ENCODE measurements around the gene COX6B1.

Gene COX6B1

GRCh38 chr19:35607661-35608060 lies 40.5 kb upstream of the COX6B1 start:
- H3K27ac ChIP-seq (ENCODE audit: low read length): no peak overlapping the region
- DNase-seq: no peak
- no peak overlapping the region for H2AFZ ChIP-seq (ENCODE audit: low read length)
- H3K36me3 ChIP-seq (replicated peaks; ENCODE audit: insufficient read depth, low read length): no peaks in the 10 kb centered on the region
- no peaks in the 10 kb centered on the region for H4K20me1 ChIP-seq (ENCODE audit: insufficient read depth, low read length)
- H3K4me1 ChIP-seq (ENCODE audit: low read length): peaks cover 16% of the 10 kb centered on the region
- no peaks in the 10 kb centered on the region for H3K9me3 ChIP-seq (replicated peaks; ENCODE audit: insufficient read depth, low read length)
- 0 out of 2 replicates have a peak, but pooled peaks cover 1% of the 10 kb centered on the region for H3K27me3 ChIP-seq (replicated peaks; ENCODE audit: insufficient read depth, low read length)
- no peaks in the 10 kb centered on the region for H3K9me2 ChIP-seq (replicated peaks; ENCODE audit: insufficient read depth, low read length)
- TF ChIP-seq EZH2phosphoT487 (IDR thresholded peaks at IDR 0.05; ENCODE audit: low read length): no peak
- no peak for TF ChIP-seq CTCF (IDR thresholded peaks at IDR 0.05; ENCODE audit: low read length)
- TF ChIP-seq EZH2 (optimal IDR thresholded peaks at IDR 0.05; ENCODE audit: low read depth, low read length): no peak
- H3K9ac ChIP-seq (ENCODE audit: low read length): no peak overlapping the region
- no peaks in the 10 kb centered on the region for H3F3A ChIP-seq (ENCODE audit: insufficient read depth, low read length)
- no peak overlapping the region for H3K4me2 ChIP-seq (ENCODE audit: low read depth, low read length)
- H3K79me2 ChIP-seq (ENCODE audit: low read length): no peaks in the 10 kb centered on the region
- no peak overlapping the region for H3K4me3 ChIP-seq (ENCODE audit: low read length)

GRCh38 chr19:35608251-35608650 lies 39.9 kb upstream of the COX6B1 start:
- DNase-seq: peak; percentile 13
- H3K79me2 ChIP-seq (ENCODE audit: low read length): peaks cover 5% of the 10 kb centered on the region
- no peaks in the 10 kb centered on the region for H3K36me3 ChIP-seq (replicated peaks; ENCODE audit: insufficient read depth, low read length)
- H3K4me1 ChIP-seq (ENCODE audit: low read length): peaks cover 16% of the 10 kb centered on the region
- H3K27ac ChIP-seq (ENCODE audit: low read length): no peak overlapping the region
- H3K4me2 ChIP-seq (ENCODE audit: low read depth, low read length): no peak overlapping the region
- no peak overlapping the region for H3K9ac ChIP-seq (ENCODE audit: low read length)
- H3K27me3 ChIP-seq (replicated peaks; ENCODE audit: insufficient read depth, low read length): no peaks in the 10 kb centered on the region
- no peak for TF ChIP-seq CTCF (IDR thresholded peaks at IDR 0.05; ENCODE audit: low read length)
- no peak for TF ChIP-seq EZH2phosphoT487 (IDR thresholded peaks at IDR 0.05; ENCODE audit: low read length)
- no peak for TF ChIP-seq EZH2 (optimal IDR thresholded peaks at IDR 0.05; ENCODE audit: low read depth, low read length)
- no peaks in the 10 kb centered on the region for H3F3A ChIP-seq (ENCODE audit: insufficient read depth, low read length)
- no peaks in the 10 kb centered on the region for H3K9me2 ChIP-seq (replicated peaks; ENCODE audit: insufficient read depth, low read length)
- no peak overlapping the region for H2AFZ ChIP-seq (ENCODE audit: low read length)
- no peaks in the 10 kb centered on the region for H4K20me1 ChIP-seq (ENCODE audit: insufficient read depth, low read length)
- H3K9me3 ChIP-seq (replicated peaks; ENCODE audit: insufficient read depth, low read length): no peaks in the 10 kb centered on the region
- no peak overlapping the region for H3K4me3 ChIP-seq (ENCODE audit: low read length)

GRCh38 chr19:35609851-35610353 lies 38.2 kb upstream of the COX6B1 start:
- Histone ChIP-seq H3K79me2 (ENCODE audit: low read length) (peaks cover 5% of the 10 kb centered on the region), H3K4me3 (ENCODE audit: low read length) (no peak overlapping the region), H3K36me3 (replicated peaks; ENCODE audit: insufficient read depth, low read length) (no peaks in the 10 kb centered on the region), H2AFZ (ENCODE audit: low read length) (peak overlapping the region; percentile 13; the same call in 1 of the 2 replicates), H3F3A (ENCODE audit: insufficient read depth, low read length) (no peaks in the 10 kb centered on the region), H3K27ac (ENCODE audit: low read length) (peak overlapping the region; percentile 40; the same call in 1 of the 2 replicates), H3K9ac (ENCODE audit: low read length) (no peak overlapping the region), H4K20me1 (ENCODE audit: insufficient read depth, low read length) (no peaks in the 10 kb centered on the region), H3K4me1 (ENCODE audit: low read length) (peaks cover 16% of the 10 kb centered on the region), H3K27me3 (replicated peaks; ENCODE audit: insufficient read depth, low read length) (no peaks in the 10 kb centered on the region), H3K9me3 (replicated peaks; ENCODE audit: insufficient read depth, low read length) (no peaks in the 10 kb centered on the region), H3K9me2 (replicated peaks; ENCODE audit: insufficient read depth, low read length) (no peaks in the 10 kb centered on the region), H3K4me2 (ENCODE audit: low read depth, low read length) (peak overlapping the region; percentile 46)
- peak; percentile 16 for DNase-seq
- TF ChIP-seq EZH2 (optimal IDR thresholded peaks at IDR 0.05; ENCODE audit: low read depth, low read length): no peak
- TF ChIP-seq EZH2phosphoT487 (IDR thresholded peaks at IDR 0.05; ENCODE audit: low read length): no peak
- no peak for TF ChIP-seq CTCF (IDR thresholded peaks at IDR 0.05; ENCODE audit: low read length)
